Left renal pelvis (tissue), 4 donors: ENCODE data around the gene MRTFA. TPM values are rescaled to one million over a fixed set of nuclear protein-coding genes. Genes with fewer than 3 reads are reported as not detected.
"Not testable (repeated sequence)": the region's sequence is repeated elsewhere in the genome, so short reads cannot be mapped to it uniquely, and the experiment has no call there.

ENCODE experiments used
- DNase-seq, 4 donors: peaks; one replicate each; pipeline ENCODE4 v3.0.0-alpha.2; 2013; ENCODE audit warnings: low read depth in 4 of 4, low spot score in 3 of 4
- polyA plus RNA-seq, 4 donors: library from polyadenylated mRNA; unstranded; fragments of 120-200 nt; gene quantifications; one replicate each; pipeline ENCODE4 v1.2.1, GENCODE V29; 2013; ENCODE audit not compliant: insufficient read length in 4 of 4

Gene MRTFA
- polyA plus RNA-seq, 4 donors, result 20.2 to 31.3 (median 22.6) TPM

DNA sequence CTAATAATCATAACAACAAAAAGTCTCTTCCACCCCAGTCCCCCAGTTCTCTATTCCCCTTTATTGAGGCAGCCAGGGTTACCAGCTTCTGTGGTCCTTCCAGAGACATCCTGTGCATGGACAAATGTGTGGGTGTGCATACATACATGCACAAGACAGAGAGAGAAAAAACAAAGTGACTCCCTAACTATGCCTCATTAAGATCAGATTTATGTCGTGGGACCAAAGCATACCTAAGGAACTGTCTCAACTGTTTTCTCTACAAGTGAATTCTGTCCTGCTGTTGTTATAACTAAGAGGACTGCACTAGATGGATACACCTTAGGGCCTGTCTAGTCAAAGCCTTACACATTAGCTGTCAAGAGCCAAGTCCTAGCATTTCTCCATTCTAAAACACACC is 106.7 kb downstream of the MRTFA start:
- DNase-seq, result no peak

DNA sequence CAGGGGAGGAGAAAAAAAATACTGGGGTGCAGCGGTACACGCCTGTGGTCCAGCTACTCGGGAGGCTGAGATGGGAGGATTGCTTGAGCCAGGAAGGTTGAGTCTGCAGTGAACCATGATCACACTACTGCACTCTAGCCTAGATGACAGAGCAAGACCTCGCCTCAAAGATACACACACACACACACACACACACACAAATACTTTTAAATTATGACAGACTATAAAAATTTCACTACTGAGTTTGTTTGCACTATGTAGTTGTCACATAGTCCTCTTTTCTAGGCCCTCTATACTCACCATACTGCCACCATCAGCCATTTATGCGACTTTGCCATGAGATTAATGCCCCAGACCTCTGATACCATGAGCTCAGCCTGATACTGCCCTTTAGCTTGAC is 109.6 kb downstream of the MRTFA start:
- DNase-seq, result no peak

DNA sequence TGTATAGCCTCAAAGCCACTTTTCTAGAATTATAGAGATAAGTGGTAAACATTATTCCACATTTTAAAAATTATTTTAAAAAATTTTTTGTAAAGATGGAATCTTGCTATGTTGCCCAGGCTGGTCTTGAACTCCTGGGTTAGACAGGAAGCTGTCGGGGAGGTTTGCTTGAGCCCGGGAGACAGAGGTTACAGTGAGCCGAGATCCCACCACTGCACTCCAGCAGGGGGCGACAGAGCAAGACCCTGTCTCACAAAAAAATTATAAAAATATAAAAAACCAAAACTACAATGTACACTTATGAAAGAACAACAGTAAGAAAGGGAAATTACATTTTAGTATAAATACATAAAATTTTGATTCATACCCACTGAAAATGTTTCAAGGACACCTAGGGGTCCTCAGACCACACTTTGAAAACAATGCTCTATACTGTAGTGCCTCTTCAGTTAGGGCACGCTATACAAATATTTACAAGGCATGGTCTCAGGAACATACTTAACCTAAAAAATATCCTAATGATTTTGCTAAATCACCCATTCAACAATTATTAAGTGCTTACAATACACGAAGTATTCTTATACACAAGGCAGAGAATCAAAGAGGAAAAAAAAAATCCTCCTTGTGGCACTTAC is 111.2 kb downstream of the MRTFA start:
- DNase-seq, result no peak

DNA sequence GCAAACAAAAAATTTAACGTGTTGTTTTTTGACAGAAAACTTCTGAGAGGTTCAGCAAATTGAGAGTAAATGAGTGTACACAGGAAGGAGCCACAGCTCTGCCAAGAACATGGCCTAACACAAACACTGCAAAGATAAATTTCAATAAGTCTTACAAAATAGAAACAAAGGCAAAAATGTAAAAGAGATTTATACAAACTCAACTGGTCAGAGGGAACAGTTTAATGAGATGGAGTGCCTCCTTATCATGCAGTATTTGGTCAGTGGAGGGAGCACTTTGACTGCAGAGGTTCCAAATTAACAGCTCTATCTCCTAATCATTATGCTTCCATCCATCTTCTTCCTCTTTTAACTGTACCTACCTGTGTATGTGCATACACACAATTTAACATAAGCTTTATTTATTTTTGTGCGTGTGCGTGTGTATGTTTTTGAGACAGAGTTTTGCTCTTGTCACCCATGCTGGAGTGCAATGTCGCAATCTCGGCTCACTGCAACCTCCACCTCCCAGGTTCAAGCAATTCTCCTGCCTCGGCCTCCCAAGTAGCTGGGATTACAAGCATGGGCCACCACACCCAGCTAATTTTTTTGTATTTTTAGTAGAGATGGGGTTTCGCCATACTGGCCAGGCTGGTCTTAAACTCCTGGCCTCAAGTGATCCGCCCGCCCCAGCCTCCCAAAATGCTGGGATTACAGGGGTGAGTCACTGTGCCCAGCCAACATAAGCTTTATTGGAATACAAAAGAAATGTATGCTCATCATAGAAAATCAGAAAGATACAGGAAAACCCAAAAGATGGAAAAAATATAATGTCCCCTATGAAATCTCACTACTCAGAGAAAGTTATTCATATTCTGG is 111.9 kb downstream of the MRTFA start:
- DNase-seq, result no peak

DNA sequence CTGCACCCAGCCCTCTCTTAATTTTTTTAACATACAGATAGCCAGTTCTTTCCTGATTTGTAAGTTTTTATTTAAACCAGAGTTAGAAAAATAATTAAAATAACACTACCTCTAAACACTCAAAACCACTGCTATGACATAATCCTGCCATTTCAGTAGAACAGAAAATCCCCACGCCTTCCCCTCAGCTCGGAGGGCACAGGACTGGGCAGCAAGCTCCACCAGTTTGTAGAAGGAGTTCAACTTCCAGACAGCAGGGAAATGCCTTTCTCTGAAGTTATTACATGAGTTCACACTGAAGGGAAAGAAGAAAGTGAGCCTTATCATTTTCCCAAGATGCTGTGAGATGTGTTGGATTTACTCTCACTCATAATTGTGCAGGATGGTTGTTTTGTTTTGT is 114.4 kb downstream of the MRTFA start:
- no peak for DNase-seq

DNA sequence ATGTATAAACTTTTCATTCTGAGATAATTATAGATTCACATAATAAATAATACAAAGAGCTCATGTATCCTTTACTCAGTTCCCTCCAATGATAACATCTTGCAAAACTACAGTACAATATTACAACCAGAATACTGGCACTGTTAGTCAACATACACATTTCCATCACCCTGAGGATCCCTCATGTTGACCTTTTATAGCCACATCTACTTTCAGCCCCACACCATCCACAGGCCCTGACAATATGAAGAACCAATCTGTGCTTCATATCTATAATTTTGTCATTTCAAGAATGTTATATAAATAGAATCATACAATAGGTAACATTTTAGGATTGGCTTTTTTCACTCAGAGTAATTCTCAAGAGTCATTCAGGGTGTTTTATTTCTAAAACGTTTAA is 115.5 kb downstream of the MRTFA start:
- DNase-seq, result no peak

DNA sequence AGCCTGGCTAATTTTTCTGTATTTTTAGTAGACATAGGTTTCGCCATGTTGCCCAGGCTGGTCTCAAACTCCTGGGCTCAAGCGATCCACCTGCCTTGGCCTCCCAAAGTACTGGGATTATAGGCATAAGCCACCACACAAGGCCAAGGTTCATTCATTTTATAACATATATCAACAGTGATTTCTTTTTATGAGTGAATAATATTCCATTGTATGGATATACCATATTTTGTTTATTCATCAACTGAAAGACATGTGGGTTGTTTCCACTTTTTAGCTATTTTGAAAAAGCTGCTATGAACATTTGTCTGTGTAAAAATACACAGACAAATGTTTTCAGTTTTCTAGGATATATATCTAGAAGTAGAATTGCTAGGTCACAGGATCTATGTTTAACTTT is 116.0 kb downstream of the MRTFA start:
- no peak for DNase-seq

DNA sequence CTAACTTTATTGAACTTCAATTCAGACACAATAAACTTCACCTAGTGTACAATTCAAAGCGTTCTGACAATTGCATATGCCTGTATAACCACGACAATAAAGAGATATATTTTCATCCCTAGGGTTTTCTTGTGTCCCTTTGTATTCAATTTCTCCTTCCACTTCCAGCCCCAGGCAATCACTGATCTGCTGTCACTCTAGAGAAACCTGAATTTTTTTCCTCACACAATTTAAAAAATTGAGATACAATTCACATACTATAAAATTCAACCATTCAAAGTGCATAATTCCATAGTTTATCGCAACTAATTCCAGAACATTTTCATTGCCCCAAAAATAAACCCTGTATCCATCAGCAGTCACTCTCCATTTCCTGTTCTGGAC is 116.6 kb downstream of the MRTFA start:
- DNase-seq, result no peak

DNA sequence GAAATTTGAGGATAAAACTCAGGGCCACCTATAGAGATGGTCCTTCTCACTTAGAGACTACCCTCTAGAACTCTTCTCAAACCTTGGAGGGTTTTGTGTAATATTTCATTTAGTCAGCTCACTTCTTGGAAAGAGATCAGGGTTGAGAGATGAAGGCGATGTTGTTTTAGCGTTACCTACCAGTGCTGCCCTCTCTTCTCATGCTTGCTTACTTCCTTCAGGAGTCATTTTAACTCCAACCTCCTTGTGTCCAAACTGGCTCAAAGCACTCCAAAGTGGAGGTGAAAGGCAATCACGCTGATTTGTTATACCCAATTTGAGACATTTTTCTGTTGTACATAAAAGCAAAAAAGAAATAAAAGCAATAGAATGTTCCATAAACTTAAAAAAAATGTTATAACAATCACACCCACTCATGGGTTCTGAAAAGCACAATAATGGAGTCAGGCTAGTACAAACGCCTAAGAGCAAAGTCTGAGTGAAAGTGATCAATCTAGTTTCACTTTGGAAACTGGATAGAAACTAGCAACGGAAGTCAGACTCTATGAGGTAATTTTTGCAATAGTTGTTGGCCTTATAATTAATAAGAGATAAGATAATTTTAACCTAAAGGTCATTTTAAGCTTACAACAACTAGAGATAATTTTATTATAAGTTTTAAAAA is 117.1 kb downstream of the MRTFA start:
- no peak for DNase-seq

DNA sequence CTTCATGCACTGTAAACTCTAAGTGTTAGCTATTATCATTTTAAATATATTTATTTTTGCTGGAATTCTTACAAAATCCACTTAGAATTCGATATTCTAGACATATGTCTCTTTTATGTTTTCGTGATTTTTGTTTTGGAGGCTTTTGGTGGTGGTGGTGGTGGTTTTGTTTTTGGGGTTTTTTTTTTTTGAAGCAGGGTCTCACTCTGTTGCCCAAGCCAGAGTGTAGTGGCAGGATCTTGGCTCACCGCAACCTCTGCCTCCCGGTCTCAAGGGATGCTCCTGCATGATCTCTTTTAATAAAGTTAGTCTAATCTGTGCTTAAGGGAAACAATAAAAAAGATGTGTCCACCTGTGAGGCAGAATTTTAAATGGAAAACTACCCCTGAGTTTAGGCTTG is 117.7 kb downstream of the MRTFA start:
- no peak for DNase-seq

DNA sequence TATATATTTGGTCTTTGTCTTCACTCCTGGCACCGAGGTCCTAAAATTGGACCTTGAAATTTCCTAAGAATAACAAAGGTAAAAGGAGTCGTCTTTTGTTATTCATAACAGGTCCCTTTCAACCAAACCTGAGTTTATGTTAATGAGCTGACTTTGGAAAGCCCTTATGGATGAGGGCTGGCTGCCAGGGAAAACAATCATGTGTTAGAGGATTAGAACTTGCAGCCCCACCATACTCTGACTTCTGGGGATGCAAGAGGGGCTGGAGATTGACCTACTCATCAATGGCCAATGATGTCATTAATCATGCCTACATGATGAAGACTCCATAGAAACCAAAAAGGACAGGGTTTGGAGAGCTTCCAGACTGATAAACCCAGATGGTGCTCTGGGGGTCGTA is 118.9 kb downstream of the MRTFA start:
- no peak for DNase-seq

DNA sequence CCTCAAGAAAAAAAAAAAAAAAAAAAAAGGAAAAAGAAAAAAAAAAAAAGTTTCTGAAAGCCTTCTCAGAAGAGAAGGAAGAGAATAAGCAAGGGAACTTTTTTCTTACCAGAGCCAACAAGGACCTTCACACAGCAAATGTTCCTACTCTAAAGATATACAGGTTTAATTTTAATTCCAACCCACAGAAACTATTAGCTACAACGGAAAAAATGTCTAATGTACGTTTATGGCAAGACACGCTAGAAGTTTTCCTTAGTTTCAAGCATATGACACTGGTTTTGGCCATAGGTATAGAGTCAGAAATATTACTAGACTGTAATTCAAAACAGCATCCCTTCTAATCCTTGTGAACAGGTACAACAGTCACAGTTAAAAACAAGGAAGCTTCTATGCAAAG is 120.1 kb downstream of the MRTFA start:
- no peak for DNase-seq

DNA sequence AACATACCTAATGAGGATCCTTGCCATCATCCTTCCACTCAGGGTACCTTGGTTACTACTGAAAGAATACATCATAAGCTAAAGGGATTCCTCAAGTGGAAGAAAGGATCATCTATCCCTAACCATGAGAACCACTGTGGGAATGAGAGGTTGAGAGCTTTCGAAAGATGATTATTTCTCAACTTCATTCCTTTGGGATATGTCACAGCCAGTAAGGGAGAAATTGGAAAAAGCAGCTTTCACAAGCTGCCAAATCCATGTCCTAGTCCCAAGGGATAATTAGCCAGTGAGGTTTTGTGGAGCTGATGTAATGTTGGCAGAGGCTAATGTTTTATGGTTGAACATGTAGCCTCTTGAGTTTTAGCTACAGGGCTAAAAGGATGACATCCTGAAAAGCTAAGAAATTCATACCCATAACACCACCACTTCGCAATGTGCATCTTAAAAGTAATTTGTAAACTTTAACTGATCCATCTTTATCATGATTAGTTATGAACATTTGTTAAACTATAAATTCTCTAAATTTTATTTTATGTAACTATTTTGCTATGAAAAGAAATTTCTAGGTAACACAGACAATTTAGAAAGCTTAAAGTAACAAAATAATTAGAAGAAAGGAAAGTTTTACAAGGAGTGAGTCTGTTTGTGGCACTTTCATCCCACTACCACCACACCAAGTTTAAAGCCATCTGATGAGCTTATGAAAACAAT is 123.9 kb downstream of the MRTFA start:
- no peak for DNase-seq

DNA sequence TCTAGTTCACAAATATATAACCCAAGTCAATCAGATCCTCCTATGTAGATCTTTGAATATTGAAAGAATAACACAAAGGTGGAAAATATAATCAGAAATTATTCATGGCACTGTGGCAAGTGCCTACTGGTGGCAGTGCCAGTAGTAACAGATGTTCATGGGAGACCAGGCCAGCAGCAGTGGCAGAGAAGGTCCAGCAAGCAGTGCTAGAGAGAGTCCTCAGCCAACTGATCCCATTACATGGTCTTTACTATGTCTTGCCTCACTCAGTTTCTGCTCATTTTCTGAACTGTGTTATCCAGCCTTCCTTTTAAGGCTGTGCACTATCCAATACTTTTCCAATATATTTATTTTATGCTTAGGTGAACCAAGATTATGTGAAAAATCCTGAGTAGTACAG is 124.9 kb downstream of the MRTFA start:
- DNase-seq, result no peak

DNA sequence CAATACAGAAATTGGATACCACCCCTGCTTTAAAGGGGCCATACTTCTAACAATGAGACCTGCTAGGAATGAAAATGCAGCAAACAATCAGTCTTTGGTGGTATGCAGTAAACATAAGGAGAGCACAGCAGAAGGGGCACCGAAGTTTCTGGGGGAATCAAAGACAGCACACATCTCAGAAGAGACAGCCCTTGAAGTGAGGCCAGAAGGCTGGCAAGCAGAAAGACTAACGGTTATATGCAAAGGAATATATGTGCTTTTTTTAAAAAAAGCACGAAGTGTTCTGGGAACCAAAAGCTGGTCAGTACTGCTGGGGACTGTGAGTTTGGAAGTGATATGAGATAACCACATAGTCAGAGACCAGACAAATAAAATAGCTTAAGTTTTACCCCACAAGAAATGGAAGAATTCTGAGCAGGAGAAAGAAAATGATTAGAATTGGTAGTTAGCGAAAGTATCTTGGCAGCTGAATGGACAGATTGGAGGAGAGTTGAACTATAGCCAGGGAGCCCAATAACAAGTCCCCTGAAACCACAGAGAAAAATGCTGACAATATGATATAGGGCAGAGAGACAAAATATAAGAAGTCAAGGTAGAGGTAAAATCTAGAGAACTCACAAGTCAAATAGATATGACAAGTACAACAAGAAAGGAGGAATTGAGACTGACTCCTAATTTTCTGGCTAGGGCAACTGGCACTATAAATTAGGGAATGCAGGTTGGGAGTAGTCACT is 125.7 kb downstream of the MRTFA start:
- no peak for DNase-seq

DNA sequence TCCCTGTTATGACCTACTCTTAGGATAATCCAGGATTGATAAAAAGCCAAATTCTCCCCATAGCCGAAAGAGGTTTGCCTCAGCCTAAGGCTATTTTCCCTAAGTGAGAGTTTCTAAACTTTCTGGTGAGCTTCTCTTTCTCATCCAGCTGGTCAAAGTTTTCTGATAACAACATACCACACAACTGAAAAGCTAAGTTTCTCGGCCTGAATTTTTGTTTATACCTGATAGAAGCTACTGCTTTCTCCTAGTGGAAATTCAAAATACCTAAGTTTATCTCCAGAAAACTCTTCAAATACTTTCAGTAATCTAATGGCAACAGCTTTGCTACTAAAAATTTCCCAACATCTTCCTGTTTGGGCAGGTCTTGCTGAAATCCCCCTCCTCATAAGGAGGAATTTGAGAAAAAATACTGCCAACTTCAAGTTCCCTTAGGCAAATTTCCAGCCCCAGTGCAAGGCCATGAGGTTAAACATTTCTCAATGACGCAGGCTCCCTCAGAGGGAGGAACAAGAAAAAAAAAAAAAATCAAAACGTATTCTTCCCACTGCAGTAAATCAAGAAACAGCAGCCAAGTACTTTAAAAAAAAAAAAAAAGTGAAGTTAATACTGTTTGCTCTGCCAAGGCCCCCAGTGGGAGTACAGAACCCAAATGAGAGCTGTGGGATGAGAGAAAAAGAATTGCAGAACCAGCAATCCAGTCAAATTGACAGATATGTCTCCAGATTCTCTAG is 127.0 kb downstream of the MRTFA start:
- peak in 1 of 4 donors; percentile 55 for DNase-seq

DNA sequence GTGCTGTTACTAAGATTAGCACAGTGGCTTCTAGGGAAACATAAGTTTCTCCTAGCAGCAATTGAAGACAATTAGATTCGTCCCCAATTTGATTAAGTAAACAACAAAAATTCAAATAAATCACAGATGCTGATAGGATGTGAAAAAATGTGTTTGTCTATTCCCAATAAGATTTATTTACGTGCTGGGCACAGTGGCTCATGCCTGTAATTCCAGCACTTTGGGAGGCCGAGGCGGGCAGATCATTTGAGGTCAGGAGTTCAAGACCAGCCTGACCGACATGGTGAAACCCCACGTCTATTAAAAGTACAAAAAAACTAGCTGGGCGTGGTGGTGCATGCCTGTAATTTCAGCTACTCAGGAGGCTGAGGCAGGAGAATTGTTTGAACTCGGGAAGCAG is 128.5 kb downstream of the MRTFA start:
- DNase-seq, result not testable (repeated sequence)

DNA sequence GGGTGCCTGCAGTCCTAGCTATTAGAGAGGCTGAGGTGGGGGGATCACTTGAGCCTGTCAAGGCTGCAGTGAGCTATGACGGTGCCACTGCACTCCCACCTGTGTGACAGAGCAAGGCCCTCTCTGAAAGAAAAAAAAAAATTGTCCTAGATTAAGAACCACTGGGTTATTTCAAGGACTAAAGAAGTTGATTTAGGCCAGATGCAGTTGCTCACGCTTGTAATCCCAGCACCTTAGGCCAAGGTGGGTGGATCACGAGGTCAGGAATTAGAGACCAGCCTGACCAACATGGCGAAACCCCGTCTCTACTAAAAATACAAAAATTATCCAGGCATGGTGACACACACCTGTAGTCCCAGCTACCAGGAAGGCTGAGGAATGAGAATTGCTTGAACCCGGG is 129.0 kb downstream of the MRTFA start:
- DNase-seq, result no peak

DNA sequence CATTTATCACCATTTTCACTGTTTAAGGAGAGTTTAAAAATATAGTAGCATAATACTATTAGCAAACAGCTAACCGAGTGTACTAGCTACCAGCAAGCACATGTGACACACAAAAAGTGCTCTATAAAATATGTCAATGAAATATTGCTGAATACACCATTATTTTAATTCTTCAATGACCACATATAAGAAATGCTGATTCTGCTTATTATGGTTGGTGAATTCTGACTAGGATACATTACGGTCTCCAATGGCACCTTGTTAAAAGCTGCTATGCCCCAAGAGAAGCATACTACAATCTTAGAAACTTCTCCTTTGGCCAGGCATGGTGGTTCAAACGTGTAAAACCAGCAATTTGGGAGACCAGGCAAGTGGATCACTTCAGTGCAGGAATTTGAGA is 129.8 kb downstream of the MRTFA start:
- no peak for DNase-seq
